Loucy (cell line): ENCODE data around the gene BOLA3.

Source experiments
- H2AFZ ChIP-seq: fragments of 200-600 bp; sonication (generic); 2 replicates; pipeline ENCODE4 v1.6.0; 2016; ENCODE audit warnings: antibody characterized with exemption, mild to moderate bottlenecking, low read length, moderate library complexity
- H3F3A ChIP-seq: fragments of 200-600 bp; 2 replicates; pipeline ENCODE4 v1.6.0; 2016; ENCODE audit warnings: antibody characterized with exemption, low read depth, mild to moderate bottlenecking
- H3K27me3 ChIP-seq: fragments of 200-600 bp; sonication (generic); 2 replicates; pipeline ENCODE4 v1.6.1; 2014; ENCODE audit warnings: low read length, mild to moderate bottlenecking; ENCODE audit not compliant: insufficient read depth, poor library complexity, severe bottlenecking
- H3K36me3 ChIP-seq: fragments of 200-600 bp; sonication (generic); 2 replicates; pipeline ENCODE4 v1.6.1; 2016; ENCODE audit warnings: low read length; ENCODE audit not compliant: insufficient read depth
- H3K4me1 ChIP-seq: fragments of 200-600 bp; sonication (generic); 2 replicates; pipeline ENCODE4 v1.5.1; 2014; ENCODE audit warnings: low read length, mild to moderate bottlenecking; ENCODE audit not compliant: insufficient read depth, poor library complexity, severe bottlenecking
- H3K4me2 ChIP-seq: fragments of 200-600 bp; sonication (generic); 2 replicates; pipeline ENCODE4 v1.6.0; 2014; ENCODE audit warnings: antibody characterized with exemption, low read length, low read depth, mild to moderate bottlenecking; ENCODE audit not compliant: poor library complexity, severe bottlenecking
- H3K4me3 ChIP-seq: fragments of 200-600 bp; sonication (generic); 2 replicates; pipeline ENCODE4 v1.5.1; 2014; ENCODE audit warnings: low read length, mild to moderate bottlenecking, mixed read lengths; ENCODE audit not compliant: poor library complexity, severe bottlenecking
- H3K79me2 ChIP-seq: fragments of 200-600 bp; sonication (generic); 2 replicates; pipeline ENCODE4 v1.6.1; 2014; ENCODE audit warnings: low read length; ENCODE audit not compliant: insufficient read depth
- H3K9ac ChIP-seq: fragments of 200-600 bp; sonication (generic); 2 replicates; pipeline ENCODE4 v1.6.0; 2014; ENCODE audit warnings: mild to moderate bottlenecking, low read depth, low read length, moderate library complexity; ENCODE audit not compliant: poor library complexity, severe bottlenecking
- H3K9me2 ChIP-seq: fragments of 200-600 bp; sonication (generic); replicated peaks from 2 replicates; pipeline ENCODE4 v1.6.1; 2016; ENCODE audit warnings: low read depth, low read length, mixed read lengths
- H3K9me3 ChIP-seq: fragments of 200-600 bp; sonication (generic); 2 replicates; pipeline ENCODE4 v1.6.1; 2014; ENCODE audit warnings: mild to moderate bottlenecking, antibody characterized with exemption, low read length, low read depth; ENCODE audit not compliant: insufficient read depth
- H4K20me1 ChIP-seq: fragments of 200-600 bp; sonication (generic); 2 replicates; pipeline ENCODE4 v1.6.0; 2014; ENCODE audit warnings: antibody characterized with exemption, low read length, mild to moderate bottlenecking; ENCODE audit not compliant: insufficient read depth, poor library complexity, severe bottlenecking
- EZH2phosphoT487 ChIP-seq: fragments of 200-600 bp; IDR thresholded peaks from 2 replicates; pipeline ENCODE4 v1.6.1; 2018; ENCODE audit warnings: antibody characterized with exemption, mild to moderate bottlenecking, moderate library complexity, borderline replicate concordance
- TF ChIP-seq, protein P1 (sequence below): fragments of 200-600 bp; sonication (generic); conservative IDR thresholded peaks from 2 replicates; pipeline ENCODE4 v1.5.1; 2014; ENCODE audit warnings: mild to moderate bottlenecking, antibody characterized with exemption, low read length

Gene BOLA3, protein sequence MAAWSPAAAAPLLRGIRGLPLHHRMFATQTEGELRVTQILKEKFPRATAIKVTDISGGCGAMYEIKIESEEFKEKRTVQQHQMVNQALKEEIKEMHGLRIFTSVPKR

DNA sequence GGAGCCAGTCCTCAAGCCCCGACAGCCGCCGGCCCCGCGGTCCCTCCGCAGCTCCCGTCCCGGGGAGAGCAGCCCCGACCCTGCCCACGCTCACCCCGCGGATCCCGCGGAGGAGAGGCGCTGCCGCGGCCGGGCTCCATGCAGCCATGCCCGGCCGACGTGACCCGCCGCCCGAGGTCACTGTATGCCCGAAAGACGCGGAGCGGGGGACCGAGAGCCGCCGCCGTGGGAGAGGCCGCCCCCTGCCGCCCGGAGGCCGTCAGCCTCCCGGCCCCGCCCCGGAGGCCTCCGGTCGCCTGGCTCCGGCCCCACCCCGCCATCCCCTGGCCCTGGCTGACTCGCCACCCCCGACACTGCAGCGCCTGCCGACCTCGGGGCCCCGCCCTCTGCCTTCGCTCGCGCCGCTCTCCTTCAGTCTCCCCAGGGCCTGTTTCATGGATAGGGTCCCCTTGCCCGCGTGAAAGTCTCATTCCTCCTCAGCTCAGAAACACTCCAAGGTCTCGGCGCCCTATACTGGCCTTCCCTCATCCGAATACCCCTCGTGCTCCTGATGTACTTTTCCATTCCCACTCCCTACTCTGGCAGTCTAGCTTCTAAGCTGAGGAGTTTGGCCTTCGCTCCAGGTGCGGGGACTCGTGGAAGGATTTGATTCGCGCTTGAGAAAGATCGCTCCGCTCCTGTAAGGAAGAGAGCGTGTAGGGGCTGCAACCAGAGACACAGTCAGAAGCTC, at the start of gene BOLA3:
Gene BOLA3, minus strand, starts transcription at position 186 of the 730 bp plus-strand sequence. Its CDS starts 38 bp downstream, at position 148.
- Histone ChIP-seq H2AFZ (peak within 1 kb of the TSS; percentile 94), H3K27me3 (no peaks in the 10 kb centered on the region), H3K4me1 (peaks cover 18% of the 10 kb centered on the region), H3F3A (no peaks in the 10 kb centered on the region), H3K36me3 (peaks cover 10% of the 10 kb centered on the region; the same call in 1 of the 2 replicates), H3K9me2 (no peaks in the 10 kb centered on the region), H3K9me3 (no peaks in the 10 kb centered on the region), H3K4me2 (peak within 1 kb of the TSS; percentile 94), H4K20me1 (no peaks in the 10 kb centered on the region), H3K79me2 (peaks cover 14% of the 10 kb centered on the region), H3K9ac (peak within 1 kb of the TSS; percentile 87), H3K4me3 (peak within 1 kb of the TSS; percentile 89)
- TF ChIP-seq, protein P1, sequence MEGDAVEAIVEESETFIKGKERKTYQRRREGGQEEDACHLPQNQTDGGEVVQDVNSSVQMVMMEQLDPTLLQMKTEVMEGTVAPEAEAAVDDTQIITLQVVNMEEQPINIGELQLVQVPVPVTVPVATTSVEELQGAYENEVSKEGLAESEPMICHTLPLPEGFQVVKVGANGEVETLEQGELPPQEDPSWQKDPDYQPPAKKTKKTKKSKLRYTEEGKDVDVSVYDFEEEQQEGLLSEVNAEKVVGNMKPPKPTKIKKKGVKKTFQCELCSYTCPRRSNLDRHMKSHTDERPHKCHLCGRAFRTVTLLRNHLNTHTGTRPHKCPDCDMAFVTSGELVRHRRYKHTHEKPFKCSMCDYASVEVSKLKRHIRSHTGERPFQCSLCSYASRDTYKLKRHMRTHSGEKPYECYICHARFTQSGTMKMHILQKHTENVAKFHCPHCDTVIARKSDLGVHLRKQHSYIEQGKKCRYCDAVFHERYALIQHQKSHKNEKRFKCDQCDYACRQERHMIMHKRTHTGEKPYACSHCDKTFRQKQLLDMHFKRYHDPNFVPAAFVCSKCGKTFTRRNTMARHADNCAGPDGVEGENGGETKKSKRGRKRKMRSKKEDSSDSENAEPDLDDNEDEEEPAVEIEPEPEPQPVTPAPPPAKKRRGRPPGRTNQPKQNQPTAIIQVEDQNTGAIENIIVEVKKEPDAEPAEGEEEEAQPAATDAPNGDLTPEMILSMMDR: peak; percentile 67
- no peak for TF ChIP-seq EZH2phosphoT487

DNA sequence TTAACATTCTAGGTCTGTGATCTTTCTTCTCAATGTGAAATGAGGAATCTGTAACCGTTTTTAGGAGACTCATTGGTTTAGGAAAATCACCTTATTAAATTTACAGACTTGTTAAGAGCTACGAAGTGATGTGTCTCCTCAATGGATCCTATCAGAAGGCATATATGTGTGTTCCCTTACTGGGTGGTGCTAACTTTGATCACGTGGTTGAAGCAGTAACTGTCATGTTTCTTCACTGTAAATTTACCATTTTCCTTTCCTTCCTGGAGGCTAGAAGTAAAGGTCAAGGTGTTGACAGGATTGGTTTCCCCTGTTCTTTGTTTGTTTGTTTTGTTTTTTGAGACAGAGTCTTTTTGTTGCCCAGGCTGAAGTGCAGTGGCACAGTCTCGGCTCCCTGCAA, 49.3 kb upstream of the BOLA3 start:
- Histone ChIP-seq H3K9me3 (no peaks in the 10 kb centered on the region), H2AFZ (no peak overlapping the region), H3K79me2 (peaks cover 31% of the 10 kb centered on the region), H4K20me1 (peaks cover 30% of the 10 kb centered on the region), H3K27me3 (no peaks in the 10 kb centered on the region), H3K9ac (no peak overlapping the region), H3K4me2 (no peak overlapping the region), H3K36me3 (no peaks in the 10 kb centered on the region), H3F3A (no peaks in the 10 kb centered on the region), H3K9me2 (no peaks in the 10 kb centered on the region), H3K4me3 (no peak overlapping the region), H3K4me1 (peaks cover 38% of the 10 kb centered on the region)
- TF ChIP-seq, protein P1: no peak
- no peak for TF ChIP-seq EZH2phosphoT487

DNA sequence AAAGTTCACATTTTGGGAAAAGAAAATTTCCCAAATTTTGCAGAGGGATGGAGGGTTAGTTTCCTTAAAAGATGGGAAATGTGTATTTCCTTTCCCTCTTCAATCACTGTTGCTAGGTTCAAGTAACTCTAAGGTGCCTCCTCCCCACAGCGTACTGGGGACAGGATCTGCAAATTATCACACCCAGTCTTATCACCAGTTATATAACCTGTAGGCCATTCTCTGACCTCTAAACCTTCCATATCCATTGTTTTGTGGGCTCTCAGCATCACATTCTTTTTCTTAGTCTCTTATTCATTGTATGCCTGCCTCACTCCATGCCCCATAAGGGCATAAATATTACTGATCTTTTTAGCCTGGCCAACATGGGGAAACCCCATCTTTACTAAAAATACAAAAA, 47.1 kb upstream of the BOLA3 start:
- Histone ChIP-seq H3K9me2 (no peaks in the 10 kb centered on the region), H3K79me2 (peaks cover 8% of the 10 kb centered on the region), H3K9me3 (no peaks in the 10 kb centered on the region), H2AFZ (no peak overlapping the region), H3K4me2 (no peak overlapping the region), H3K4me1 (peaks cover 15% of the 10 kb centered on the region), H3K4me3 (no peak overlapping the region), H3K36me3 (no peaks in the 10 kb centered on the region), H3K27me3 (no peaks in the 10 kb centered on the region), H4K20me1 (peaks cover 7% of the 10 kb centered on the region), H3F3A (no peaks in the 10 kb centered on the region), H3K9ac (no peak overlapping the region)
- TF ChIP-seq EZH2phosphoT487: no peak
- TF ChIP-seq, protein P1: no peak
